A549 (cell line): ENCODE data around the gene B3GAT3. TPM values are rescaled to one million over a fixed set of nuclear protein-coding genes. Genes with fewer than 3 reads are reported as not detected.
A peak's percentile ranks its signal among the peaks of the same experiment; 100 is the strongest.
"Not testable (repeated sequence)": the region's sequence is repeated elsewhere in the genome, so short reads cannot be mapped to it uniquely, and the experiment has no call there.

Experiments
- ATAC-seq, 2 experiments: fragments of 200-7000 bp in 1 of 2; fragments of >200 bp in 1 of 2; cut with Nextera tagmentation in 1 of 2; cut with Tn5 transposase in 1 of 2; 3 replicates each; pipeline versions ENCODE4 v1.8.0 to v1.9.1; 2018 to 2020; ENCODE audit warnings: mild to moderate bottlenecking in 1 of 2, moderate library complexity in 1 of 2
- CTCF ChIA-PET: fragments of 300-600 bp; sonication (Branson Sonifier 250); formaldehyde crosslinking; extraction: SDS; loops from one replicate; lab custom pipeline; 2021; ENCODE audit warnings: antibody characterized with exemption, inconsistent platforms; lab: Yijun Ruan, JAX
- POLR2A ChIA-PET: fragments of 350-600 bp; formaldehyde crosslinking; extraction: SDS; loops from one replicate; lab custom pipeline; 2021; ENCODE audit warnings: antibody characterized with exemption, inconsistent platforms; lab: Yijun Ruan, JAX
- DNase-seq, 2 experiments: peaks; one replicate each; pipeline versions ENCODE4 v3.0.0 to v3.0.0-alpha.2; 2011 to 2016; ENCODE audit warnings: low read depth in 1 of 2, low spot score in 1 of 2
- FAIRE-seq: peaks from 2 replicates; lab custom pipeline; 2011; peaks lifted over from hg19 to GRCh38; lab: Jason Lieb, UNC
- H3K27ac ChIP-seq, 2 experiments: fragments of >200 bp; sonication (Bioruptor Twin); formaldehyde crosslinking; 3 replicates each; pipeline ENCODE4 v1.5.1; 2016 to 2017
- H3K4me1 ChIP-seq: fragments of >200 bp; sonication (Bioruptor Twin); formaldehyde crosslinking; 3 replicates; pipeline ENCODE4 v1.6.1; 2016
- H3K4me2 ChIP-seq: fragments of >200 bp; sonication (Bioruptor Twin); formaldehyde crosslinking; 3 replicates; pipeline ENCODE4 v1.6.1; 2016
- H3K4me3 ChIP-seq: fragments of >200 bp; sonication (Bioruptor Twin); formaldehyde crosslinking; 3 replicates; pipeline ENCODE4 v1.5.1; 2016
- H3K9me3 ChIP-seq: fragments of >200 bp; sonication (Bioruptor Twin); formaldehyde crosslinking; 3 replicates; pipeline ENCODE4 v1.6.1; 2016
- CEBPB ChIP-seq, 2 experiments: fragments of >200 bp in 1 of 2; sonication (Bioruptor Twin) in 1 of 2; formaldehyde crosslinking in 1 of 2; IDR thresholded peaks; 2 replicates each; pipeline ENCODE4 v1.6.1; 2012 to 2016
- ZSCAN20 ChIP-seq: fragments of 250-450 bp; sonication (Bioruptor Pico); IDR thresholded peaks from 2 replicates; pipeline ENCODE4 v1.8.0; 2022; ENCODE audit warnings: mild to moderate bottlenecking, moderate library complexity
- WGBS: methylation state at CpG from one replicate; pipeline ENCODE4 v1.1.6; 2017; ENCODE audit errors: missing lambda C conversion rate; 5-methylcytosine and 5-hydroxymethylcytosine counted together
- polyA plus RNA-seq, 4 experiments: library from polyadenylated mRNA; depleted of rRNA in 3 of 4; stranded (reverse); fragments of >200 nt; fragmentation: RNase III in 1 of 4; extraction: RNeasy Plus Mini Kit Qiagen cat#74134 plus additional on column Dnase treatment in 1 of 4; gene quantifications; 2 replicates in 3 of 4; 3 replicates in 1 of 4; pipeline ENCODE4 v1.2.3, GENCODE V29; 2011 to 2017
- TF ChIP-seq, protein P1 (sequence below): fragments of >200 bp; sonication (Bioruptor Twin); formaldehyde crosslinking; IDR thresholded peaks from 3 replicates; pipeline ENCODE4 v1.5.1; 2016
- TF ChIP-seq, protein P2 (sequence below): fragments of >200 bp; sonication (Bioruptor Twin); formaldehyde crosslinking; IDR thresholded peaks from 3 replicates; pipeline ENCODE4 v1.6.1; 2016
- TF ChIP-seq, protein P3 (sequence below): fragments of 200-600 bp; sonication (generic); IDR thresholded peaks from 2 replicates; pipeline ENCODE4 v1.6.1; 2016; ENCODE audit warnings: antibody characterized with exemption, mild to moderate bottlenecking, moderate library complexity

The B3GAT3 gene
- polyA plus RNA-seq, 2 of the 4 experiments (the other 2 are of a cell fraction), result 19.0 to 41.0 TPM

GRCh38 chr11:62588966-62589637 is 32.7 kb downstream of the B3GAT3 start:
- ChIA-PET POLR2A (interaction anchor here (1.0 to 1.9 kb wide), 2 partner anchors 15 to 76 kb away, joined by 3 to 10 read pairs; partner anchors contain the start of genes C11orf98, CSKMT and EEF1G), CTCF (interaction anchor here (0.5 to 2.3 kb wide), 6 partner anchors 11 to 774 kb away, joined by 3 to 10 read pairs (median 4); no protein-coding TSS in a partner anchor)
- FAIRE-seq, result no peak
- H3K9me3 ChIP-seq, result no peaks in the 10 kb centered on the region
- TF ChIP-seq, protein P1, sequence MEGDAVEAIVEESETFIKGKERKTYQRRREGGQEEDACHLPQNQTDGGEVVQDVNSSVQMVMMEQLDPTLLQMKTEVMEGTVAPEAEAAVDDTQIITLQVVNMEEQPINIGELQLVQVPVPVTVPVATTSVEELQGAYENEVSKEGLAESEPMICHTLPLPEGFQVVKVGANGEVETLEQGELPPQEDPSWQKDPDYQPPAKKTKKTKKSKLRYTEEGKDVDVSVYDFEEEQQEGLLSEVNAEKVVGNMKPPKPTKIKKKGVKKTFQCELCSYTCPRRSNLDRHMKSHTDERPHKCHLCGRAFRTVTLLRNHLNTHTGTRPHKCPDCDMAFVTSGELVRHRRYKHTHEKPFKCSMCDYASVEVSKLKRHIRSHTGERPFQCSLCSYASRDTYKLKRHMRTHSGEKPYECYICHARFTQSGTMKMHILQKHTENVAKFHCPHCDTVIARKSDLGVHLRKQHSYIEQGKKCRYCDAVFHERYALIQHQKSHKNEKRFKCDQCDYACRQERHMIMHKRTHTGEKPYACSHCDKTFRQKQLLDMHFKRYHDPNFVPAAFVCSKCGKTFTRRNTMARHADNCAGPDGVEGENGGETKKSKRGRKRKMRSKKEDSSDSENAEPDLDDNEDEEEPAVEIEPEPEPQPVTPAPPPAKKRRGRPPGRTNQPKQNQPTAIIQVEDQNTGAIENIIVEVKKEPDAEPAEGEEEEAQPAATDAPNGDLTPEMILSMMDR, result peak; percentile 25; the same call in 2 of the 3 replicates
- TF ChIP-seq, protein P2, sequence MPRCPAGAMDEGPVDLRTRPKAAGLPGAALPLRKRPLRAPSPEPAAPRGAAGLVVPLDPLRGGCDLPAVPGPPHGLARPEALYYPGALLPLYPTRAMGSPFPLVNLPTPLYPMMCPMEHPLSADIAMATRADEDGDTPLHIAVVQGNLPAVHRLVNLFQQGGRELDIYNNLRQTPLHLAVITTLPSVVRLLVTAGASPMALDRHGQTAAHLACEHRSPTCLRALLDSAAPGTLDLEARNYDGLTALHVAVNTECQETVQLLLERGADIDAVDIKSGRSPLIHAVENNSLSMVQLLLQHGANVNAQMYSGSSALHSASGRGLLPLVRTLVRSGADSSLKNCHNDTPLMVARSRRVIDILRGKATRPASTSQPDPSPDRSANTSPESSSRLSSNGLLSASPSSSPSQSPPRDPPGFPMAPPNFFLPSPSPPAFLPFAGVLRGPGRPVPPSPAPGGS, result no peak
- TF ChIP-seq, all 56 proteins: peak for 1
- peak overlapping the region in 1 of 2 experiments; percentile 2; a peak in 1 of 6 replicates for H3K27ac ChIP-seq
- ATAC-seq (no peak), DNase-seq (no peak)
- H3K4me3 ChIP-seq, result no peak overlapping the region
- peaks cover 49% of the 10 kb centered on the region for H3K4me1 ChIP-seq
- WGBS, result 65% methylated on average over 18 of the region's 18 CpGs
- no peak overlapping the region for H3K4me2 ChIP-seq

- ChIA-PET POLR2A (interaction anchor here (1.5 kb wide), 1 partner anchor 11 kb away, joined by 9 read pairs; the partner anchor contains the start of gene EEF1G), CTCF (interaction anchor here (1.1 to 1.7 kb wide), 7 partner anchors 9 to 190 kb away, joined by 3 to 7 read pairs (median 4); no protein-coding TSS in a partner anchor)
- not testable (repeated sequence) for FAIRE-seq, DNase-seq, H3K9me3 ChIP-seq, H3K4me2 ChIP-seq, ATAC-seq, H3K4me3 ChIP-seq, H3K27ac ChIP-seq
- H3K4me1 ChIP-seq, result peaks cover 32% of the 10 kb centered on the region
- 96% methylated on average over 7 of the region's 7 CpGs for WGBS
Observed at GRCh38 chr11:62585356-62585755, 36.4 kb downstream of the B3GAT3 start.

DNA sequence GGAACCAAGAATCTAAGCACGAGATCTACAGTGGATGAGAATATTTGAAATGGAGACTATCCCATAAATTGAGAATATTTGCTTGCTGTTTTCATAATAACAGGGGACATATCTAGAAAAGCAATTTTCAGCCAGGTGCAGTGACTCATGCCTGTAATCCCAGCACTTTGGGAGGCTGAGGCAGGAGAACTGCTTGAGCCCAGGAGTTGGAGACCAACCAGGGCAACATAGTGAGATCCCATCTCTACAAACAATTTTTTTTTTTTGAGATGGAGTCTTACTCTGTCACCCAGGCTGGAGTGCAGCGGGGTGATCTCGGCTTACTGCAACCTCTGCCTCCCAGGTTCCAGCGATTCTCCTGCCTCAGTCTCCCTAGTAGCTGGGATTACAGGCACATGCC is 40.1 kb downstream of the B3GAT3 start:
- H3K4me2 ChIP-seq, H3K4me1 ChIP-seq, H3K27ac ChIP-seq, DNase-seq, H3K9me3 ChIP-seq, H3K4me3 ChIP-seq, FAIRE-seq, ATAC-seq, POLR2A ChIA-PET: not testable (repeated sequence)
- CTCF ChIA-PET, result interaction anchor here (0.5 to 2.2 kb wide), 3 partner anchors 12 to 90 kb away, joined by 3 to 5 read pairs (median 4); partner anchors contain the start of gene LBHD1
- WGBS, result 88% methylated on average over 4 of the region's 4 CpGs

DNA sequence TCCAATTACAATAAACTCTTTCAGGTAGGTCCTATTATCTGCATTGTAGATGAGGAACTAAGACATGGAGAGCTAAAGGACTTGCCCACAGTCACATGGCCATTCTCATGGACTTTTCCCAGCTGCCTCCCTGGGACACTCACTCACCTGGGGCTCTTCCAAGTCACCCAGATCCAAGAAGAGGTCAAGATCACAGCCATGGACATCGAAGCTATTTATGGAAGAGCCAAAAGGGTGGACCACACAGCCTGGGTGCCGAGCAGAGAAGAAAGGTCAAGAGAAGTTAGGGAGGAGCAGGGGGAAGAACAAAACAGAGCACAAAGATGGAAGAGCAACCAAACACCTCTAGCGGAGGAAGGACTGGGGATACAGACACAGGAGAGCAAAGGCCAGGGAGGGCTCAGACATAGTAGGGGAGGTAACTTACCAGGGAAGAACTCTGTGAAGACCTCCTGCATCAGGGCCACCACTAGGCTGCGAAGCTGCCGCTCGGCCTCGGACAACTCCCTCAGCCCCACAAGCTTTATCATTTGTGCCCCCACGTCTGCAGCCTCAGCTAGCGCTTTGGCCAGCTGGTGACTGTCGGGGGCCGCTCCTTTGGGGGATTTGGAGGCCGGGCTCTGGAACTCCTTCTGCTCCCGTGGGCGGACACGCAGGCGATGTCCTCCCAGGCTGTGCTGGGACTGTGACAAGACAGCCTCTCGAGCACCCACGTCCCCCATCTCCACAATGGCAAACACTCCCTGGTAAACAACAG is 40.6 kb downstream of the B3GAT3 start:
- ChIA-PET CTCF (interaction anchor here (1.3 to 2.2 kb wide), 5 partner anchors 11 to 156 kb away, joined by 3 to 5 read pairs (median 4); no protein-coding TSS in a partner anchor), POLR2A (interaction anchor here (0.7 kb wide), 1 partner anchor 10 kb away, joined by 3 read pairs; the partner anchor contains the start of gene TUT1)
- Histone ChIP-seq H3K9me3 (no peaks in the 10 kb centered on the region), H3K4me3 (no peak overlapping the region), H3K4me1 (no peaks in the 10 kb centered on the region), H3K27ac (no peak overlapping the region), H3K4me2 (no peak overlapping the region)
- DNase-seq (no peak), ATAC-seq (no peak), FAIRE-seq (no peak)
- WGBS, result 92% methylated on average over 18 of the region's 18 CpGs
- TF ChIP-seq, protein P3, sequence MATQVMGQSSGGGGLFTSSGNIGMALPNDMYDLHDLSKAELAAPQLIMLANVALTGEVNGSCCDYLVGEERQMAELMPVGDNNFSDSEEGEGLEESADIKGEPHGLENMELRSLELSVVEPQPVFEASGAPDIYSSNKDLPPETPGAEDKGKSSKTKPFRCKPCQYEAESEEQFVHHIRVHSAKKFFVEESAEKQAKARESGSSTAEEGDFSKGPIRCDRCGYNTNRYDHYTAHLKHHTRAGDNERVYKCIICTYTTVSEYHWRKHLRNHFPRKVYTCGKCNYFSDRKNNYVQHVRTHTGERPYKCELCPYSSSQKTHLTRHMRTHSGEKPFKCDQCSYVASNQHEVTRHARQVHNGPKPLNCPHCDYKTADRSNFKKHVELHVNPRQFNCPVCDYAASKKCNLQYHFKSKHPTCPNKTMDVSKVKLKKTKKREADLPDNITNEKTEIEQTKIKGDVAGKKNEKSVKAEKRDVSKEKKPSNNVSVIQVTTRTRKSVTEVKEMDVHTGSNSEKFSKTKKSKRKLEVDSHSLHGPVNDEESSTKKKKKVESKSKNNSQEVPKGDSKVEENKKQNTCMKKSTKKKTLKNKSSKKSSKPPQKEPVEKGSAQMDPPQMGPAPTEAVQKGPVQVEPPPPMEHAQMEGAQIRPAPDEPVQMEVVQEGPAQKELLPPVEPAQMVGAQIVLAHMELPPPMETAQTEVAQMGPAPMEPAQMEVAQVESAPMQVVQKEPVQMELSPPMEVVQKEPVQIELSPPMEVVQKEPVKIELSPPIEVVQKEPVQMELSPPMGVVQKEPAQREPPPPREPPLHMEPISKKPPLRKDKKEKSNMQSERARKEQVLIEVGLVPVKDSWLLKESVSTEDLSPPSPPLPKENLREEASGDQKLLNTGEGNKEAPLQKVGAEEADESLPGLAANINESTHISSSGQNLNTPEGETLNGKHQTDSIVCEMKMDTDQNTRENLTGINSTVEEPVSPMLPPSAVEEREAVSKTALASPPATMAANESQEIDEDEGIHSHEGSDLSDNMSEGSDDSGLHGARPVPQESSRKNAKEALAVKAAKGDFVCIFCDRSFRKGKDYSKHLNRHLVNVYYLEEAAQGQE, result no peak
- TF ChIP-seq CEBPB (IDR thresholded peaks at IDR 0.05) (no peak), ZSCAN20 (CRISPR knock-in tag) (no peak)
